HG03442 (cell line): ENCODE measurements around the gene RNU7-1.

ENCODE experiments used
- ATAC-seq: cut with Tn5 transposase; IDR thresholded peaks from one replicate; pipeline ENCODE4 v1.9.1; 2021; ENCODE audit warnings: mild to moderate bottlenecking, moderate library complexity; ENCODE audit not compliant: unreplicated experiment

The RNU7-1 gene

GRCh38 chr12:6917491-6918231, 26.0 kb upstream of the RNU7-1 start:
- no peak for ATAC-seq

GRCh38 chr12:6919588-6919987, 24.0 kb upstream of the RNU7-1 start:
- ATAC-seq: no peak

GRCh38 chr12:6921539-6921938, 22.1 kb upstream of the RNU7-1 start:
- no peak for ATAC-seq

- no peak for ATAC-seq
Measured at GRCh38 chr12:6921996-6922946, 21.3 kb upstream of the RNU7-1 start.

GRCh38 chr12:6923003-6923732, 20.4 kb upstream of the RNU7-1 start:
- no peak for ATAC-seq

GRCh38 chr12:6923851-6924250, 19.8 kb upstream of the RNU7-1 start:
- no peak for ATAC-seq

- no peak for ATAC-seq
Measured at GRCh38 chr12:6925239-6925539, 18.4 kb upstream of the RNU7-1 start.

GRCh38 chr12:6925540-6926279, 17.9 kb upstream of the RNU7-1 start:
- no peak for ATAC-seq

DNA sequence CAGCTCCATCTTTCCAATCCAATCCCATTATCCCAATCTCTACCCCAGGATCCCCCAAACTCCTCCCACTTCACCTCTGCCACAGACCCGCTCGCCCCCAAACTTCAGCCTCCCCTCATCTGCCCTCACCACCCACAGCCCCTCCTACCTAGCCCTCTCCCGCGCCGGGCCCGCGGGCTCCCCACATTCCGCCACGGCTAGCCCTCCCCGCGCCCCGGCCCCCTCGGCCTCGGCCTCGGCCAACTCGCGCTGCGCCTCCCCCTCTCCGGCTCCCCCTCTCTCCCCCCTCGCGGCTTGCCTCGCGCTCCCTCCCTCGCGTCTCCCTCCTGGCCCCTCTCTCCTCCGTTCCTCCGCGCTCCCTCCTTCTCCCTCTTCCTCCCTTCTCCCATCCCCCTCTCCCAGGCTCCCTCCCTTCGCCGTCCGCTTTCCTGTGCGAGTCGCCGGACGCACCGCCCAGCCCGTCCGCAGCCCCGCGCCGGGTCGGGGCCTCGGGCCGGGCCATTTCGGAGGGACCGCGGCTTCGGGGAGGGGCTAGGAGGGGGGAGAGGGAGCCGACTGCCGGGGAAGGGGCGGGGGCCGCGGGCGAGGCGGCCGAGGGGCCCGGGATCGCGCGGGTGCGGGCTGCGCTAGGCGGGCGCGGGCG, 16.1 kb upstream of the RNU7-1 start, which contains the start of gene ATN1:
ATN1 (plus strand) TSS at position 581 of the 643 bp plus-strand sequence. CDS start 6,043 bp downstream, outside the sequence.
- no peak for ATAC-seq

DNA sequence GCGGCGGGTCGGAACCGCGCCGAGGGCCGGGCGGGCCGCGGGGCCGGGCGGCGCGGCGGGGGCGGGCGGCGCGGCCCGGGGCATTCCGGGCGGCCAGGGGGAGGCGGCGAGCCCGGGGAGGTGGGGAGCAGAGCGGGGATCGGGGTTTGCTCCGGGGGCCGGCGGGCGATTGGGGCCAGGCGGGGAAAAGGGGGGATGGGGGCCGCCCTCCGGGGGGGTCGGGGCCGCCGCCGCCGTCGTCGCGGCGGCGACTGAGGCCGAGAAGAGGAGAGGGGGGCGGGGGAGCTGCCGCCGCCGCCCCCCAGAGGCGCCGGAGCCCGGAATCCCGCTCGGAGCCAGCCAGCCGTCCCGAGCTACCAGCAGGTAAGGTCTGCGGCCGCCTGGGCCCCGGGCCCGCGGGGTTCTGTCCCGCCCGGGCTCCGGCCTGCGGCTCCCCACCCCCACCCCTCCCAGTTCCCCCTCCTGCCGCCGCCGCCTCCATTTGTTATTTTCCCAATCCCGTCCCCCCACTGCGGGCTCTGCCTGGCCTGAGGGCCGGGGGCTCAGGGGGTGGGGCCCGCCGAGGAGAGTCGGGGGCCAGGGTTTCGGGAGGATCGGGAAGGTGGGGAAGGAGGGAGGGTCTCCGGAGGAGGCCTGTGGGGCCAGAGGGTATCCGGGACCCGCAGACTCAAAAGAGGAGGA, 15.5 kb upstream of the RNU7-1 start:
- ATAC-seq: no peak

- no peak for ATAC-seq
Measured at GRCh38 chr12:6928703-6929407, 14.8 kb upstream of the RNU7-1 start.

DNA sequence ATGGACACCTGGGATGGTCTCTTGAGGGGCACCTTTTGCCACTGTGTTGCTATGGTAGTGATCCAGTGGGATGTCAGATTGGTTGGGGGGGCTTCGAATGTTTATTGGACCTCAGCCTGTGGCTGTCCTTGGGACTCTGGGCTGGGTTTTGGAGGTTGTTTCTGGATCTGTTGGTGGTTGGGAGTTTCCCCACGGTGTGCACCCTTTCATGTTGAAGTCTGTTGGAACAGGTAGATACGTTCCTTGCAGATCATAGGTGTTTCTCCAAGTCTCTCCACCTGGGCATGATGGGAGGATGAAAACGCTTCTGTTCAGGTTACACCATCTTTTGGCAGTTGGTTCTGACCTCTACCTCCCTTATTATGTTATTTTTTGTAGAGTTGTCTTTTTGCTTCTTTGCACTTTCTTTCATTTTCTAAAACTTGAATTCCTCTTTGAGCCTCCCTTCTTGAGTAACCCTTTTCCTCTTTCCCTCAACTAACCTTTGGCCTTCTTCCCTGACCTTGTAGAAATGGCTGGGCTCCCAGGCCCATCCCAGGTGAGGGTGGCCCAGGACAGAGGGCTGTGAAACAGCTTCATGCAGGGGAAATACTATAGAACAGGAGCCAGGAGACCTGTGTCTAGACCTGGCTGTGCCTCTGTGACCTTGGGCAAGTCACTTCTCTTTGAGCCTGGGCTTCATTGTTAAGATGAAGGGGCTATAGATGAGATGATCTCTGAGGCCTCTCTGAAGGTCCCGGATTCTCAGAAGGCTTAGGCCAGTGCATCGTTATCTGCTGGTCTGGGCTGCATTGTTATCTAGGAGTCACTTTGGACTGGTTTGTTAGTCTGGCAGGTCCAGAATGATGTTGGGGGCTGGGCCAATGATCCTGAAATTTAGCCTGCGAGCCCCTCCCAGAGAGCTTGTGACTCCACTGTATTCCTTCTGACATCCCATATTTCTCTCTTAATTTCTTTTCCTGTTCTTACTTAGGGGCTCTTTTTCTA, 13.9 kb upstream of the RNU7-1 start:
- no peak for ATAC-seq

DNA sequence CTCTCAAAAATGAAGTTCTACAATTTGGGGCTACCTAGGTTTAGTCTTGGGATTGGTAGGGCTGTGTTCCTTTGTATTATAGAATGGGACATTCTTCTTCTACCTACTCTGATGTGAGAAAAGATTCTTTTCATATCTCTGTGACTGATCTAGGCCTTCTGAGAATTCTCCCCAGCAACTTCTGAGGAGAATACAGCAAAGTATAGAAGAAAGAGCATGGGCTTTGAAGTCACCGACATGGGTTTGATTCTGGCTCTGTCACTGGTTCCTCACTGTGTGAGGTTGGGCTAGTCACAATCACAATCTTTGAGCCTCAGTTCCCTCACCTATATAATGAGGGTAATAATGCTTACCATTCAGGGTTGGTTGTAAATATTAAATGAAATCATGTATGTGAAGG, 10.8 kb upstream of the RNU7-1 start:
- no peak for ATAC-seq

DNA sequence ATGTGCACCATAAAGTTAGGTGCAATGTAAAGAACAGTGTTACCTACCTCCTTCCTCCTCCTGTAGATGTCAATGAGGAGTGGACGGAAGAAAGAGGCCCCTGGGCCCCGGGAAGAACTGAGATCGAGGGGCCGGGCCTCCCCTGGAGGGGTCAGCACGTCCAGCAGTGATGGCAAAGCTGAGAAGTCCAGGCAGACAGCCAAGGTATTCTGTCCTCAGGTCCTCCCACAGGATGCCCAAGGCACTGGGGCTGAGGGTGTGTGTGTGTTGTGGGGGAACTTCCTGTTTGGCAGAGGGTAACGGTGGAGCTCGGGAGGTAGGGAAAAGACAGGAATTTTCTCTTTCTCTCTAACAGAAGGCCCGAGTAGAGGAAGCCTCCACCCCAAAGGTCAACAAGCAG, 9.5 kb upstream of the RNU7-1 start:
- no peak for ATAC-seq

DNA sequence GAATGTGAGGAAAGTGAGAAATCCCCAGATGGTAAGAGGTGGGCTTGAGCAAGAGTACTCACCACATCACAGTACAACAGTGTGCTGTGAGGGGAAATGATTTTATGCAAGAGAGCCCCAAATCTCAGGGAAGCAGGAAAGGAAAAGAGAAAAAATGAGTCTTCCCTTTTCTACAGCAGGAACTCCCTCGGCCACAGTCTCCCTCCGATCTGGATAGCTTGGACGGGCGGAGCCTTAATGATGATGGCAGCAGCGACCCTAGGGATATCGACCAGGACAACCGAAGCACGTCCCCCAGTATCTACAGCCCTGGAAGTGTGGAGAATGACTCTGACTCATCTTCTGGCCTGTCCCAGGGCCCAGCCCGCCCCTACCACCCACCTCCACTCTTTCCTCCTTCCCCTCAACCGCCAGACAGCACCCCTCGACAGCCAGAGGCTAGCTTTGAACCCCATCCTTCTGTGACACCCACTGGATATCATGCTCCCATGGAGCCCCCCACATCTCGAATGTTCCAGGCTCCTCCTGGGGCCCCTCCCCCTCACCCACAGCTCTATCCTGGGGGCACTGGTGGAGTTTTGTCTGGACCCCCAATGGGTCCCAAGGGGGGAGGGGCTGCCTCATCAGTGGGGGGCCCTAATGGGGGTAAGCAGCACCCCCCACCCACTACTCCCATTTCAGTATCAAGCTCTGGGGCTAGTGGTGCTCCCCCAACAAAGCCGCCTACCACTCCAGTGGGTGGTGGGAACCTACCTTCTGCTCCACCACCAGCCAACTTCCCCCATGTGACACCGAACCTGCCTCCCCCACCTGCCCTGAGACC, 8.0 kb upstream of the RNU7-1 start:
- no peak for ATAC-seq

DNA sequence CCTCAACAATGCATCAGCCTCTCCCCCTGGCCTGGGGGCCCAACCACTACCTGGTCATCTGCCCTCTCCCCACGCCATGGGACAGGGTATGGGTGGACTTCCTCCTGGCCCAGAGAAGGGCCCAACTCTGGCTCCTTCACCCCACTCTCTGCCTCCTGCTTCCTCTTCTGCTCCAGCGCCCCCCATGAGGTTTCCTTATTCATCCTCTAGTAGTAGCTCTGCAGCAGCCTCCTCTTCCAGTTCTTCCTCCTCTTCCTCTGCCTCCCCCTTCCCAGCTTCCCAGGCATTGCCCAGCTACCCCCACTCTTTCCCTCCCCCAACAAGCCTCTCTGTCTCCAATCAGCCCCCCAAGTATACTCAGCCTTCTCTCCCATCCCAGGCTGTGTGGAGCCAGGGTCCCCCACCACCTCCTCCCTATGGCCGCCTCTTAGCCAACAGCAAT, 7.4 kb upstream of the RNU7-1 start:
- ATAC-seq: no peak
